HEK293 (cell line): ENCODE measurements around the gene ENO2.

Experiments used
- GLI4 ChIP-seq: fragments of 450-650 bp; formaldehyde crosslinking; IDR thresholded peaks from 2 replicates; pipeline ENCODE4 v1.5.1; 2016; ENCODE audit warnings: missing biosample characterization, missing genetic modification characterization
- HOXD13 ChIP-seq: sonication (generic); formaldehyde crosslinking; IDR thresholded peaks from 2 replicates; pipeline ENCODE4 v1.8.0; 2022; ENCODE audit warnings: missing genetic modification reagents, borderline replicate concordance
- PRDM10 ChIP-seq: fragments of 450-650 bp; formaldehyde crosslinking; IDR thresholded peaks from 2 replicates; pipeline ENCODE4 v1.5.1; 2016; ENCODE audit warnings: missing biosample characterization, missing genetic modification characterization
- REPIN1 ChIP-seq: fragments of 450-650 bp; formaldehyde crosslinking; IDR thresholded peaks from 2 replicates; pipeline ENCODE4 v1.5.1; 2017; ENCODE audit warnings: missing biosample characterization, missing genetic modification characterization, low read depth
- SCRT1 ChIP-seq: fragments of 450-650 bp; formaldehyde crosslinking; IDR thresholded peaks from 2 replicates; pipeline ENCODE4 v1.5.1; 2016; ENCODE audit warnings: missing biosample characterization, missing genetic modification characterization, borderline replicate concordance
- YY2 ChIP-seq: fragments of 450-650 bp; formaldehyde crosslinking; IDR thresholded peaks from 2 replicates; pipeline ENCODE4 v1.5.1; 2016; ENCODE audit warnings: missing biosample characterization, missing genetic modification characterization
- ZBTB26 ChIP-seq: fragments of 450-650 bp; formaldehyde crosslinking; optimal IDR thresholded peaks from 2 replicates; pipeline ENCODE3; 2016; ENCODE audit warnings: missing biosample characterization, mild to moderate bottlenecking, missing genetic modification characterization
- ZBTB8A ChIP-seq: fragments of 450-650 bp; formaldehyde crosslinking; IDR thresholded peaks from 2 replicates; pipeline ENCODE4 v1.5.1; 2016; ENCODE audit warnings: missing biosample characterization, missing genetic modification characterization
- ZFP3 ChIP-seq: fragments of 450-650 bp; formaldehyde crosslinking; IDR thresholded peaks from 2 replicates; pipeline ENCODE4 v1.5.1; 2016; ENCODE audit warnings: low read depth, missing biosample characterization, missing genetic modification characterization
- ZIC2 ChIP-seq: fragments of 450-650 bp; formaldehyde crosslinking; IDR thresholded peaks from 2 replicates; pipeline ENCODE4 v1.5.1; 2016; ENCODE audit warnings: missing biosample characterization, missing genetic modification characterization
- ZNF239 ChIP-seq: fragments of 450-650 bp; formaldehyde crosslinking; IDR thresholded peaks from 2 replicates; pipeline ENCODE4 v1.5.1; 2016; ENCODE audit warnings: missing biosample characterization, missing genetic modification characterization
- ZNF292 ChIP-seq: fragments of 450-650 bp; formaldehyde crosslinking; IDR thresholded peaks from 2 replicates; pipeline ENCODE4 v1.5.1; 2016; ENCODE audit warnings: low read depth, missing biosample characterization, missing genetic modification characterization, borderline replicate concordance
- ZNF37A ChIP-seq: fragments of 450-650 bp; IDR thresholded peaks from 2 replicates; pipeline ENCODE4 v1.5.1; 2018; ENCODE audit warnings: missing biosample characterization, missing genetic modification characterization
- ZNF394 ChIP-seq: fragments of 450-650 bp; formaldehyde crosslinking; IDR thresholded peaks from 2 replicates; pipeline ENCODE4 v1.5.1; 2016; ENCODE audit warnings: missing biosample characterization, missing genetic modification characterization, mild to moderate bottlenecking, moderate library complexity, borderline replicate concordance
- ZNF398 ChIP-seq: fragments of 450-650 bp; formaldehyde crosslinking; IDR thresholded peaks from 2 replicates; pipeline ENCODE4 v1.5.1; 2017; ENCODE audit warnings: missing biosample characterization, missing genetic modification characterization
- ZNF544 ChIP-seq: fragments of 450-650 bp; formaldehyde crosslinking; IDR thresholded peaks from 2 replicates; pipeline ENCODE4 v1.5.0; 2017; ENCODE audit warnings: missing biosample characterization, missing genetic modification characterization
- ZNF596 ChIP-seq: fragments of 450-650 bp; IDR thresholded peaks from 2 replicates; pipeline ENCODE4 v1.5.0; 2018; ENCODE audit warnings: missing biosample characterization, mild to moderate bottlenecking, missing genetic modification characterization, moderate library complexity
- ZNF610 ChIP-seq: fragments of 450-650 bp; formaldehyde crosslinking; IDR thresholded peaks from 2 replicates; pipeline ENCODE4 v1.5.1; 2016; ENCODE audit warnings: missing biosample characterization, missing genetic modification characterization, borderline replicate concordance
- ZNF624 ChIP-seq: fragments of 450-650 bp; formaldehyde crosslinking; IDR thresholded peaks from 2 replicates; pipeline ENCODE4 v1.5.1; 2017; ENCODE audit warnings: missing biosample characterization, missing genetic modification characterization
- ZNF660 ChIP-seq: fragments of 450-650 bp; IDR thresholded peaks from 2 replicates; pipeline ENCODE4 v1.5.1; 2018; ENCODE audit warnings: missing biosample characterization, mild to moderate bottlenecking, missing genetic modification characterization
- ZSCAN18 ChIP-seq: fragments of 450-650 bp; formaldehyde crosslinking; IDR thresholded peaks from 2 replicates; pipeline ENCODE4 v1.5.1; 2016; ENCODE audit warnings: missing biosample characterization, missing genetic modification characterization
- TF ChIP-seq, protein P1 (sequence below): fragments of 450-650 bp; formaldehyde crosslinking; IDR thresholded peaks from 2 replicates; pipeline ENCODE4 v1.5.1; 2016; ENCODE audit warnings: missing biosample characterization, missing genetic modification characterization, borderline replicate concordance
- TF ChIP-seq, protein P2 (sequence below): fragments of 450-650 bp; formaldehyde crosslinking; IDR thresholded peaks from 2 replicates; pipeline ENCODE4 v1.5.1; 2016; ENCODE audit warnings: missing biosample characterization, missing genetic modification characterization

Gene ENO2

GRCh38 chr12:6927379-6928021 lies 13.1 kb downstream of the ENO2 start, which contains the start of gene ATN1 (continued):
- TF ChIP-seq ZNF660 = no peak
- peak; percentile 69 for TF ChIP-seq PRDM10 (tag by site-specific recombination)
- TF ChIP-seq REPIN1 (tag by site-specific recombination) = no peak
- peak; percentile 34; the same call in 1 of the 2 replicates for TF ChIP-seq ZSCAN18 (tag by site-specific recombination)
- TF ChIP-seq ZNF596 = peak; percentile 57; the same call in 1 of the 2 replicates
- TF ChIP-seq, protein P1, sequence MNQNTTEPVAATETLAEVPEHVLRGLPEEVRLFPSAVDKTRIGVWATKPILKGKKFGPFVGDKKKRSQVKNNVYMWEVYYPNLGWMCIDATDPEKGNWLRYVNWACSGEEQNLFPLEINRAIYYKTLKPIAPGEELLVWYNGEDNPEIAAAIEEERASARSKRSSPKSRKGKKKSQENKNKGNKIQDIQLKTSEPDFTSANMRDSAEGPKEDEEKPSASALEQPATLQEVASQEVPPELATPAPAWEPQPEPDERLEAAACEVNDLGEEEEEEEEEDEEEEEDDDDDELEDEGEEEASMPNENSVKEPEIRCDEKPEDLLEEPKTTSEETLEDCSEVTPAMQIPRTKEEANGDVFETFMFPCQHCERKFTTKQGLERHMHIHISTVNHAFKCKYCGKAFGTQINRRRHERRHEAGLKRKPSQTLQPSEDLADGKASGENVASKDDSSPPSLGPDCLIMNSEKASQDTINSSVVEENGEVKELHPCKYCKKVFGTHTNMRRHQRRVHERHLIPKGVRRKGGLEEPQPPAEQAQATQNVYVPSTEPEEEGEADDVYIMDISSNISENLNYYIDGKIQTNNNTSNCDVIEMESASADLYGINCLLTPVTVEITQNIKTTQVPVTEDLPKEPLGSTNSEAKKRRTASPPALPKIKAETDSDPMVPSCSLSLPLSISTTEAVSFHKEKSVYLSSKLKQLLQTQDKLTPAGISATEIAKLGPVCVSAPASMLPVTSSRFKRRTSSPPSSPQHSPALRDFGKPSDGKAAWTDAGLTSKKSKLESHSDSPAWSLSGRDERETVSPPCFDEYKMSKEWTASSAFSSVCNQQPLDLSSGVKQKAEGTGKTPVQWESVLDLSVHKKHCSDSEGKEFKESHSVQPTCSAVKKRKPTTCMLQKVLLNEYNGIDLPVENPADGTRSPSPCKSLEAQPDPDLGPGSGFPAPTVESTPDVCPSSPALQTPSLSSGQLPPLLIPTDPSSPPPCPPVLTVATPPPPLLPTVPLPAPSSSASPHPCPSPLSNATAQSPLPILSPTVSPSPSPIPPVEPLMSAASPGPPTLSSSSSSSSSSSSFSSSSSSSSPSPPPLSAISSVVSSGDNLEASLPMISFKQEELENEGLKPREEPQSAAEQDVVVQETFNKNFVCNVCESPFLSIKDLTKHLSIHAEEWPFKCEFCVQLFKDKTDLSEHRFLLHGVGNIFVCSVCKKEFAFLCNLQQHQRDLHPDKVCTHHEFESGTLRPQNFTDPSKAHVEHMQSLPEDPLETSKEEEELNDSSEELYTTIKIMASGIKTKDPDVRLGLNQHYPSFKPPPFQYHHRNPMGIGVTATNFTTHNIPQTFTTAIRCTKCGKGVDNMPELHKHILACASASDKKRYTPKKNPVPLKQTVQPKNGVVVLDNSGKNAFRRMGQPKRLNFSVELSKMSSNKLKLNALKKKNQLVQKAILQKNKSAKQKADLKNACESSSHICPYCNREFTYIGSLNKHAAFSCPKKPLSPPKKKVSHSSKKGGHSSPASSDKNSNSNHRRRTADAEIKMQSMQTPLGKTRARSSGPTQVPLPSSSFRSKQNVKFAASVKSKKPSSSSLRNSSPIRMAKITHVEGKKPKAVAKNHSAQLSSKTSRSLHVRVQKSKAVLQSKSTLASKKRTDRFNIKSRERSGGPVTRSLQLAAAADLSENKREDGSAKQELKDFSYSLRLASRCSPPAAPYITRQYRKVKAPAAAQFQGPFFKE (tag by site-specific recombination) = peak; percentile 94
- TF ChIP-seq HOXD13 (CRISPR knock-in tag) = no peak
- no peak for TF ChIP-seq ZNF292 (tag by site-specific recombination)
- TF ChIP-seq ZIC2 = peak; percentile 10; the same call in 1 of the 2 replicates
- TF ChIP-seq SCRT1 (tag by site-specific recombination) = no peak
- peak; percentile 35; the same call in 1 of the 2 replicates for TF ChIP-seq YY2 (tag by site-specific recombination)
- TF ChIP-seq ZNF398 = peak; percentile 100
- TF ChIP-seq ZNF624 (tag by site-specific recombination) = no peak
- no peak for TF ChIP-seq ZNF394 (tag by site-specific recombination)
- peak; percentile 68 for TF ChIP-seq ZBTB8A (tag by site-specific recombination)
- TF ChIP-seq ZBTB26 (tag by site-specific recombination) = peak; percentile 97
- no peak for TF ChIP-seq ZNF544 (tag by site-specific recombination)
- TF ChIP-seq ZNF239 = no peak
- TF ChIP-seq ZNF37A (tag by site-specific recombination) = no peak
- no peak for TF ChIP-seq ZFP3 (tag by site-specific recombination)
- TF ChIP-seq GLI4 (tag by site-specific recombination) = 0 out of 2 replicates have a peak, but pooled peaks have one; percentile 52
- 0 out of 2 replicates have a peak, but pooled peaks have one; percentile 17 for TF ChIP-seq ZNF610 (tag by site-specific recombination)
- TF ChIP-seq, protein P2, sequence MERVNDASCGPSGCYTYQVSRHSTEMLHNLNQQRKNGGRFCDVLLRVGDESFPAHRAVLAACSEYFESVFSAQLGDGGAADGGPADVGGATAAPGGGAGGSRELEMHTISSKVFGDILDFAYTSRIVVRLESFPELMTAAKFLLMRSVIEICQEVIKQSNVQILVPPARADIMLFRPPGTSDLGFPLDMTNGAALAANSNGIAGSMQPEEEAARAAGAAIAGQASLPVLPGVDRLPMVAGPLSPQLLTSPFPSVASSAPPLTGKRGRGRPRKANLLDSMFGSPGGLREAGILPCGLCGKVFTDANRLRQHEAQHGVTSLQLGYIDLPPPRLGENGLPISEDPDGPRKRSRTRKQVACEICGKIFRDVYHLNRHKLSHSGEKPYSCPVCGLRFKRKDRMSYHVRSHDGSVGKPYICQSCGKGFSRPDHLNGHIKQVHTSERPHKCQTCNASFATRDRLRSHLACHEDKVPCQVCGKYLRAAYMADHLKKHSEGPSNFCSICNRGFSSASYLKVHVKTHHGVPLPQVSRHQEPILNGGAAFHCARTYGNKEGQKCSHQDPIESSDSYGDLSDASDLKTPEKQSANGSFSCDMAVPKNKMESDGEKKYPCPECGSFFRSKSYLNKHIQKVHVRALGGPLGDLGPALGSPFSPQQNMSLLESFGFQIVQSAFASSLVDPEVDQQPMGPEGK (tag by site-specific recombination) = peak; percentile 98
